Cardiac ventricle fibroblast (primary cell): ENCODE measurements around the gene SCN2A. TPM values are rescaled to one million over a fixed set of nuclear protein-coding genes. Genes with fewer than 3 reads are reported as not detected.

Source experiments
- total RNA-seq: library from RNA; depleted of rRNA; stranded (reverse); fragments of >200 nt; gene quantifications from 2 replicates; pipeline ENCODE4 v1.2.3, GENCODE V29; 2015

Gene SCN2A
- 0.10 and 0.12 TPM in 2 replicates for total RNA-seq

GRCh38 chr2:165239230-165239629 is at the start of gene SCN2A:
Gene SCN2A (plus strand): TSS chr2:165239414. CDS start chr2:165295824, 56,410 bp downstream.

GRCh38 chr2:165203689-165204559 is 35.3 kb upstream of the SCN2A start, which contains the start of gene SCN3A:
Gene SCN3A (minus strand): TSS chr2:165204050. CDS start chr2:165176394, 27,656 bp downstream.

Other genes starting within 250 kb of the SCN2A start
- not detected in 2 replicates for gene SCN3A, start 35.4 kb upstream of the SCN2A start, total RNA-seq
- gene CSRNP3, start 230.3 kb downstream of the SCN2A start, total RNA-seq, result 0.81 and 2.7 TPM in 2 replicates